GM21786 (cell line): ENCODE data around the gene ARHGAP20.

Source experiments
- ATAC-seq: cut with Tn5 transposase; IDR thresholded peaks from one replicate; pipeline ENCODE4 v1.9.1; 2021; ENCODE audit not compliant: unreplicated experiment

Gene ARHGAP20

GRCh38 chr11:110530900-110531741, 181.1 kb downstream of the ARHGAP20 start:
- ATAC-seq = no peak

GRCh38 chr11:110529043-110529442, 183.2 kb downstream of the ARHGAP20 start:
- ATAC-seq = no peak

GRCh38 chr11:110527146-110527545, 185.1 kb downstream of the ARHGAP20 start:
- no peak for ATAC-seq
